Lung (tissue), 12 donors: ENCODE measurements around the gene GPR108. TPM values are rescaled to one million over a fixed set of nuclear protein-coding genes. Genes with fewer than 3 reads are reported as not detected.

Experiments used
- ATAC-seq: fragments of 200-7000 bp; cut with Tn5 transposase; one replicate; pipeline ENCODE4 v1.9.1; 2020; ENCODE audit warnings: moderate number of reproducible peaks; ENCODE audit not compliant: insufficient read depth, low FRiP score
- DNase-seq, 3 donors: peaks; one replicate each; pipeline ENCODE4 v3.0.0-alpha.2; 2013 to 2017
- H3K27ac ChIP-seq, 2 donors: one replicate each; pipeline ENCODE4 v1.5.1; 2013; ENCODE audit warnings: mild to moderate bottlenecking in 2 of 2, moderate library complexity in 2 of 2, control low read depth in 1 of 2, inconsistent platforms in 1 of 2, low read depth in 1 of 2, low read length in 1 of 2
- H3K27me3 ChIP-seq, 3 donors: one replicate each; pipeline ENCODE4 v1.5.1; 2013; ENCODE audit warnings: low read length in 2 of 3; ENCODE audit not compliant: control insufficient read depth in 3 of 3, insufficient read depth in 3 of 3
- H3K36me3 ChIP-seq, 4 donors: one replicate each; pipeline ENCODE4 v1.5.1; 2013; ENCODE audit warnings: low read length in 4 of 4, mild to moderate bottlenecking in 1 of 4, moderate library complexity in 1 of 4; ENCODE audit not compliant: control insufficient read depth in 4 of 4, insufficient read depth in 4 of 4
- H3K4me1 ChIP-seq, 5 donors: one replicate each; pipeline ENCODE4 v1.5.1; 2013; ENCODE audit warnings: low read length in 5 of 5, mild to moderate bottlenecking in 2 of 5, moderate library complexity in 1 of 5; ENCODE audit not compliant: control insufficient read depth in 5 of 5, insufficient read depth in 5 of 5
- H3K4me3 ChIP-seq: one replicate; pipeline ENCODE4 v1.5.1; 2013; ENCODE audit warnings: mild to moderate bottlenecking, control low read depth, moderate library complexity
- H3K9ac ChIP-seq, 2 donors: one replicate each; pipeline ENCODE4 v1.5.1; 2013; ENCODE audit warnings: low read length in 2 of 2, control low read depth in 1 of 2; ENCODE audit not compliant: insufficient read depth in 1 of 2
- H3K9me3 ChIP-seq, 4 donors: one replicate each; pipeline ENCODE4 v1.5.1; 2013; ENCODE audit warnings: low read length in 3 of 4, mild to moderate bottlenecking in 1 of 4, moderate library complexity in 1 of 4; ENCODE audit not compliant: control insufficient read depth in 4 of 4, insufficient read depth in 3 of 4
- WGBS, 2 donors: extraction: QIAGEN DNeasy Blood & Tissue Kit; methylation state at CpG; one replicate each; pipeline ENCODE4 v1.1.7; 2013; 5-methylcytosine and 5-hydroxymethylcytosine counted together
- polyA plus RNA-seq, 2 donors: library from polyadenylated mRNA; stranded (reverse); fragments of 200-250 nt; gene quantifications; one replicate each; pipeline ENCODE4 v1.2.1, GENCODE V29; 2013
- total RNA-seq, 2 donors: library from RNA; depleted of rRNA in 1 of 2; stranded (reverse); fragments of >200 nt in 1 of 2; gene quantifications; one replicate each; pipeline ENCODE4 v1.2.1, GENCODE V29; 2014 to 2021
- TF ChIP-seq, protein P1 (sequence below): IDR thresholded peaks from 2 replicates; pipeline ENCODE4 v1.5.1; 2012; ENCODE audit warnings: mild to moderate bottlenecking; ENCODE audit errors: control extremely low read depth, extremely low read depth
- donor health status: control.
- donor health status: control.
- donor health status: Bipolar disorder and iron deficiency.
- donor health status: healthy.
- donor health status: DM: yes; HTN: yes; CAD: no.

GPR108 gene
- total and polyA plus RNA-seq, 4 donors: 33.5 to 98.0 (median 93.5) TPM

DNA sequence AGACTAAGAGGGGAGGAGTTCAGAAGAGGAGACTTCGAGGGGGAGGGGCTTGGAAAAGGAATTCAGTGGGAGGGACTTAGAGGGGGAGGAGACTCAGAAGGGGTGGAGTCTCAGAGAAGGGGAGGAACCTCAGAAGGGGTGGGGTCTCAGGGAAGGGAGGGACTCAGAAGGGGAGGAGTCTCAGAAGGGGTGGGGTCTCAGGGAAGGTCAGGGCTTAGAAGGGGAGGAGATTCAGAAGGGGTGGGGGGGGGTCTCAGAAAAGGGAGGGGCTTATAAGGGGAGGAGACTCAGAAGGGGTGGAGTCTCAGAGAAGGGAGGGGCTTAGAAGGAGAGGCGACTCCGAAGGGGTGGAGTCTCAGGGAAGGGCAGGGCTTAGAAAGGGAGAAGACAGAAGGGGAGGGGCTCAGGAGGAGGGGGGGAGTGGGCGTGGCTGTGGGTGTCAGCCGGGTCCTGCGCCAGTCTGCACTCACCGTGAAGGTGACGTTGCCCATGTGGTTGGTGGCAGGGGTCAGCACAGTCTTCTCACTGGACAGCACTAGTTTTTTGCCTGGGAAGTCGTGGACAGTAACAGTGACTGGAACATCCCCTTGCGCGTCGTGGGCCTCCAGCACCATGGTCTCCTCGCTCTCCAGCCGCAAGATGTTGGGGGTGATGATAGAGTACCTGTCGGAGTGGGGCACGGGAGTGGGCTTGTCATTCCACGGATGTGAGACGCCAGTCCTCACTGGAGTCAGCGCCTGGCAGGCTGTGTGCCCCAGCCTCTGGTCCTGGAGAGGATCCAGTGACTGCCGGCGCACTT, 18.4 kb downstream of the GPR108 start:
- WGBS, 2 donors: 61 to 76% methylated on average over 21 of the region's 21 CpGs
- no peak for DNase-seq
- peak; percentile 50 for ATAC-seq
- H3K4me1 ChIP-seq: peaks cover 0 to 11% (median 6%) of the 10 kb centered on the region in 5 donors
- H3K36me3 ChIP-seq: peaks cover 0 to 6% (median 0%) of the 10 kb centered on the region in 4 donors
- TF ChIP-seq, protein P1, sequence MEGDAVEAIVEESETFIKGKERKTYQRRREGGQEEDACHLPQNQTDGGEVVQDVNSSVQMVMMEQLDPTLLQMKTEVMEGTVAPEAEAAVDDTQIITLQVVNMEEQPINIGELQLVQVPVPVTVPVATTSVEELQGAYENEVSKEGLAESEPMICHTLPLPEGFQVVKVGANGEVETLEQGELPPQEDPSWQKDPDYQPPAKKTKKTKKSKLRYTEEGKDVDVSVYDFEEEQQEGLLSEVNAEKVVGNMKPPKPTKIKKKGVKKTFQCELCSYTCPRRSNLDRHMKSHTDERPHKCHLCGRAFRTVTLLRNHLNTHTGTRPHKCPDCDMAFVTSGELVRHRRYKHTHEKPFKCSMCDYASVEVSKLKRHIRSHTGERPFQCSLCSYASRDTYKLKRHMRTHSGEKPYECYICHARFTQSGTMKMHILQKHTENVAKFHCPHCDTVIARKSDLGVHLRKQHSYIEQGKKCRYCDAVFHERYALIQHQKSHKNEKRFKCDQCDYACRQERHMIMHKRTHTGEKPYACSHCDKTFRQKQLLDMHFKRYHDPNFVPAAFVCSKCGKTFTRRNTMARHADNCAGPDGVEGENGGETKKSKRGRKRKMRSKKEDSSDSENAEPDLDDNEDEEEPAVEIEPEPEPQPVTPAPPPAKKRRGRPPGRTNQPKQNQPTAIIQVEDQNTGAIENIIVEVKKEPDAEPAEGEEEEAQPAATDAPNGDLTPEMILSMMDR: no peak
- peak overlapping the region in 1 of 2 donors; percentile 71 for H3K27ac ChIP-seq
- peak overlapping the region; percentile 29 for H3K4me3 ChIP-seq
- H3K27me3 ChIP-seq: no peaks in the 10 kb centered on the region
- H3K9me3 ChIP-seq: peaks cover 0 to 2% (median 0%) of the 10 kb centered on the region in 4 donors
- no peak overlapping the region for H3K9ac ChIP-seq

DNA sequence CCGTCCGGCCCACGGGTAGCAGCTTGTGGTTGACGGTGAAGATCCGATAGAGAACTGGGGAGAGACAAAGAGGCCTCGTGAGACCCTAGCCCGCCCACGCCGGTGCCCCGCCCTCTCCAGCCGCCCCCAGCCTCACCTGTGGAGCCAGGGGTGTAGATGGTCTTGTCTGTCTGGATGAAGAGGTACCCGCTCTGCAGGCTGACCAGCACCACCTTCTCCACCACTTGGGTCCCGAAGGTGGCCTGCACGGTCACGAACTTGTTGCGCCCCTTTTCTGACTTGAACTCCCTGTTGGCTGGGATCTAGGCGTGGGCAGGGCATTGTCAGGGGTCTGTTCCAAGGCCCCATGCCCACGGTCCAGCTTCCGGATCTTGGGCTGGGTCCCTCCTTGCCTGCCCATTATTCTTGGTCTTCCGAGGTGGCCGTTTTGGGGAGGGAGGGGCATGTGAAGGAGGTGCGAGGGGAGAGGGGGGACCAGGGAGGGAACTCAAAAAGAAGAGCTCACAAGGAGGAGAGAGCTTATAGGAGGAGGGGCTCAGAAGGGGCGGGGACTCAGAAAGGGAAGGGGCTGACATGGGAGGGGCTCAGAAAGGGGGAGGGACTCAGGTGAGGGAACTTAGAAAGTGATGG, 19.2 kb downstream of the GPR108 start:
- peaks cover 0 to 2% (median 0%) of the 10 kb centered on the region in 4 donors for H3K9me3 ChIP-seq
- no peak overlapping the region for H3K4me3 ChIP-seq
- WGBS, 2 donors: 68 to 71% methylated on average over 23 of the region's 23 CpGs
- no peak overlapping the region for H3K27ac ChIP-seq
- no peak for DNase-seq
- H3K4me1 ChIP-seq: peaks cover 0 to 9% (median 6%) of the 10 kb centered on the region in 5 donors
- H3K27me3 ChIP-seq: no peaks in the 10 kb centered on the region
- peaks cover 0 to 6% (median 0%) of the 10 kb centered on the region in 4 donors for H3K36me3 ChIP-seq
- no peak for ATAC-seq
- no peak overlapping the region for H3K9ac ChIP-seq
- TF ChIP-seq, protein P1: no peak

DNA sequence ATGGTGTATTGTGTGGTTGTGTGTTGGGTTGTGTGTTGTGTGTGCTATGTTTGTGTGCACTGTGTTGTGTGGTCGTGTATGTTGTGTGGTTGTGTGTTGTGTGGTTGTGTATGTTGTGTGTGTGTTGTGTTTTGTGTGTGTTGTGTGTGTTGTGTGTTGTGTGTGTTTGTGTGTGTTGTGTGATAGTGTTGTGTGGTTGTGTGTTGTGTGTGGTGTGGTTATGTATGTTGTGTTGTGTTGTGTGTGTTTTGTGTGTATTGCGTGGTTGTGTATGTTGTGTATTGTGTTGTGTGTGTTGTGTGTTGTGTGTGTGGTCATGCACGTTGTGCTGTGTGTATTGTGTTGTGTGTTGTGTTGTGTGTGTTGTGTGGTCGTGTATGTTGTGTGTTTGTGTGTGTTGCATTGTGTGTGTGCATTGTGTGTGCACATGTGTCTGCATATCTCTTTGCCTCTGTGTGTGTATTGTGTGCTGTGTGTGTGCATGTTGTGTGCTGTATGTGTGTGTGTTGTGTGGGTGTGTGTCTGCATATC, 19.9 kb downstream of the GPR108 start:
- Histone ChIP-seq H3K4me1 (peaks cover 0 to 8% (median 3%) of the 10 kb centered on the region in 5 donors), H3K27me3 (no peaks in the 10 kb centered on the region), H3K36me3 (peaks cover 0 to 6% (median under 1%) of the 10 kb centered on the region in 4 donors), H3K4me3 (no peak overlapping the region), H3K9me3 (peaks cover 0 to 2% (median 0%) of the 10 kb centered on the region in 4 donors), H3K9ac (no peak overlapping the region), H3K27ac (no peak overlapping the region)
- DNase-seq (peak in 1 of 3 donors; percentile 27), ATAC-seq (no peak)
- 82 to 92% methylated on average over 4 of the region's 4 CpGs for WGBS, 2 donors
- TF ChIP-seq, protein P1: no peak
